NCI-H2227 treated with DMSO at 0.1 percent for 48 hours (cell line): ENCODE data around the gene TNC.

Experiments used
- DNase-seq: peaks from one replicate; lab custom pipeline; 2025; lab: John Stamatoyannopoulos, UW

The TNC gene

DNA sequence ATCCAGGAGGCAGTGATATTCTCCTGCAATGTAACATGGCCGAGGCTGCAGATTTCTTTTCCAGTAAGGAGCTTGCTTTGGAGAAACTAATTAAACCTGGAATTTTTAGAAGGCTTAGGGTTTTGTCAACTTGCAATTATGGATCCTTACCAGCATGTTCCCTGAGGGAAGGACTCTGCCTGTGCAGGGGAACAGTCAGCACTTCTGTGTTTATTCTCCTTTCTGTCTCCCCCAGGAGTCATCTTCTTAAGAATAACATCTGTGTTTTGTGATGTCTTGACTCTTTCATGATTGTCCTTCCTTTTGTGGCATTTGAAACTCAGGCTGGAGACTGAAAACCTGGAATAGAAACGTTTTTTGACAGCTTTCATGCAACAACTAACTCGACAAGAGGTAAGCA, 107.1 kb downstream of the TNC start:
- no peak for DNase-seq

DNA sequence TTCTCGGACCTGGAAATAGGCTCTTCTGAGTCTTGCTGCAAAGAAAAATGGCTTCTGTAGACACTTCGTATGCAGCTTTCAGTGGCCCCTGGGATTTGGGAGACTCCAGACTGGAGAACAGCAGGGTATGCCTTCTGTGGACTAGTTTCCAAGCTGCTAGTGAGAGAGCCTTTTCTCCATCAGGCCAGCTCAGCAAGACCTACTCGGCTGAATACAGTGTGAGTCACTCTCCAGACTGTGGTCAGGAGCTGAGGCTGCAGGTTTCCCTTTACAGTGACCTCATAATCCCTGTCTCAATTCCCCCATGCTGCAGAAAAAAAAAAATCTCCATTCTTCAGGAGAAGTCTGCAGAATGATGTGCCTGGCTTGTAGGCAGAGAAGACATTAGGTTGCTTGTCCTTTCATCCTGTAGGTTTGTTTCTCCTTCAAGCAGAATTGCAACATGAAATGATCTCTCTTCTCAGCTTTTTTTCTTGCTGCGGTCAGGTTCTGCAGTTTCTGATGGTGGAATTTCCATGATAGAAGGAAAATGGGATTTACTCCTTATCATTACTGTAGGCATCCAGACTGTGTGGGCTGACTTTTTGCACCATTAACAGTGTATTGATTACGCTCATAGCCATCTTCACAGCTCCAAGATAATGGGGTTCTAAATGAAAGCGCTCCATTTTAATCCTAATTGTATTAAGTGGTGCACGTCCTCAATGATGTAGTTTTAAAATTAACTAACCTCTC, 109.3 kb downstream of the TNC start:
- no peak for DNase-seq

DNA sequence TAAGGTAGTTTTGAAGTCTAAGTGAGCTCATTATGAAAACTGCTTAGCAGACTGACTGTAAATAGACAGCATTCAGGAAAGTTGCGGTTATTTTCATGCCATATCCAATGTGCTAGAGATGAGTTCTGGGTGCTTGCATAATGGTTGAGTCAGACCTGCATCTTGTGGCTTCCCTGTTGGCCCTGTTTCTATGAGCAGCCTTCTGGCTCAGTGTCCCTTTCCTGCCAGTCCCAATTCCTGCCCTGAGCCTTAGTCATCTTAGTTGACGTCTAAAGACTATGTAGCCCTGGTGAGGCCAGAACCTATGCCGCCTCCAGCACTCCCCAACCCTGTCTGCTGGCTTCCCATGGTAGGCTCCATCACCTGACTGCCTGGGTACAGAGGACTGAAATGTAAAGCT, 111.3 kb downstream of the TNC start:
- no peak for DNase-seq

- DNase-seq, result no peak
These were observed 112.6 kb downstream of the TNC start for GRCh38 chr9:115005322-115005721.

DNA sequence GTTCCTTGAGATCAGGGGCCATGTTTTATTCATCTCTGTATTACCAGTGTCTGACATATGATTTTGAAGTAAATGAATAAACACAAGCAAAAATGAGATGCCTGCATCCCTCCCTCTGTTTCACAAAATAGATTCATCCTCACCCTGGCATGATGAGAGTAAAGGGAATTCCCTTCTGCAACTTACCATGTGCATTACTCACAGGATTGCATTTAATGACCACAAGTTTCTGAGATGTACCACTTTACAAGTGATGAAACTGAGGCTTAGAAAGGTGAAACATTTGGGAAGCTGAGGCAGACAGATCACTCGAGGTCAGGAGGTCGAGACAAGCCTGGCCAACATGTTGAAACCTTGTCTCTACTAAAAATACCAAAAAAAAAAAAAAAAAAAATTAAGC, 113.4 kb downstream of the TNC start:
- no peak for DNase-seq

DNA sequence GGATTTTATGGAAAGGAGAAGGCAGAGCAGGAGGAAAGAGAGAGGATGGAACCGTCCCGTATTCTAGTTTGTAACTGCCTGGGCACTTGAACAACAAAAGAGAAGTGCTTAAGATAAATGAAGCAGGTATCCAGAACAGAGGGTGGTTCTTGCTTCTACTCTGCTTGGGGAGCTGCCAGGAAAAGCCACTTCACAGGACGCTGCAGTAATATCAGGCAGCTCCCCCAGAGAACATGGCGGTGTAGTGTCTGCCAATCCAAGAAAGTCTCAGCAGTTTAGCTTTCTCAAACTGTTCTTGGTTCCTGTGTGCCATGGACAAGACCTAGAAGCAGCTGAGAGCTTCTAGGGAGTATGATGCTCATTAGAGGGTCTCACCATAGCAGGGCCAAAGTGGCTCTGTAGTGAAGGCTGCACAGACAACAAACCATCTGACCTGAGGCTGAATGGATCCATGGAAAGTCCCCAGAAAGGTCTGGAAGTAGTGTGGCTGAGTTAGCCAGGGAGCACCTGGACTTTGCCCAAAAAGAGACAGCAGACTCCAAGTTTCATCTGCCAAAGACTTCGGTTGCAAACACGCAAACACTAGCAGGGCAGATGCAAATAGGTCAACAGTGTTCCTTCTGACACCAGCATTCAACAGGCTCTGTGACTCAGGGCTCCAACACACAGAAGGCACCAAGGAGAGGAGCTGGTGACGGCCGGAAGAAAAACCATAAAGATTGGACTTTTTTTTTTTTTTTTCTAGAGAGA, 115.4 kb downstream of the TNC start:
- no peak for DNase-seq

DNA sequence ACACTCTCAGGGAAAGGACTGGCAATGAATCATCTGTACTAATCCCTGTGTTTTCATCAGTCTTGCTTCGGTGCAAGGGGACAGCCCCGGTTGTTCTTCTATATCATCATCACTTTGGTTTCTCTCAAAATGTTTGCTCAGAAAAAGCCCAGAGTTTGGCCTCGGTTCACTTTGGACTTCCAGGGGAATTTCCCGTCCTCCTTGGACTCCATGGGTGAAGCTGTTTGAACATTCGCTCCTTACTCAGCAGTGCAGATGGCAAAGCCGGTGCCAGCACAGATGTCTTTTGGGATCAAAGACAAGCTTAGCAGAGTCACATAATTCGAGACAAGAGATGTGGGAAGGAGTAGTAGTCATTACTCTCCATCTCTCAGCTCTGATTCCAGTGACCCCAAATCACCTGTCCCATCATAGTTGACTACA, 117.7 kb downstream of the TNC start:
- no peak for DNase-seq

- DNase-seq, result no peak
These were observed 119.6 kb downstream of the TNC start for GRCh38 chr9:114998326-114998725.

DNA sequence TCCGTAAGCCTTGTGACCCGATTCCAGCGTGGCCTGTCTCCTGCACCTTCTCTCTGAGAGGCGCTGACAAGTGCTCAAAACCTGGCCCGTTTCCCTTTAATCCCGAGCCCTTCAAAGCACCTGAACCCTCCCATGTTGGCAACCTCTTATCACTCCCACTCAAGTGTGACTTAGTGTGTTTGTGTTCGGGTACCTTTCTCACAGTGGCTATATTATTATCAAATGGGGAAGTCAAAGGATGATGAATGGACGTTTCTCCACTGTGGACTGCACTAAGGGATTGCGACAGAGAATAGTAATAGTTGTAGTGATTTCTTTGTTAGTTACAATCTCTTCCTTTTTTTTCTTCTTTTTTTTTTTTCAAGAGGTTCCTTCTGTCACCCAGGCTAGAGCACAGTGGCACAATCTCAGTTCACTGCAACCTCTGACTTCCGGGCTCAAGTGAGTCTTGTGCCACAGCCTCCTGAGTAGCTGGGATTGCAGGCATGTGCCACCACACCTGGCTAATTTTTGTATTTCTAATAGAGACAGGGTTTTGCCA, 122.2 kb downstream of the TNC start:
- no peak for DNase-seq

- no peak for DNase-seq
These were observed 123.2 kb downstream of the TNC start for GRCh38 chr9:114994768-114995167.

DNA sequence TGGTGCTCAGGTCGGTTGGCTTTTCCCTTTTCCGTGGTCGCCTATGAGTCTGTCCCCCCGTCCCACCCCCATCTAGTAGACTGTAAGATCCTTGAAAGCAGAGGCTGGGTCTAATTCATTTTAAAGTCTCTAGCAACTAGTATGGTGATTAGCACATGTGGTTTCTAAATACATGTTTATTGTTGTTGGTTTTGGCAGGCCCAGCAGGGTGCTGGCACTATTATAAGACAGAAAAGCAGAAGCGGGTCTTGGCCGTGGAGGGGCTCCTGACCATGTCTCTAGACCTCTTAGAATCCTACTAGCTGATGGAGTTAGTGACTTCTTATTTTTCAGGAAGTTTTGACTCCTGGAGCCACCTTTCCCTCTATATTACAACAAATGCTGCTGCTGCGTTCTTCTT, 126.1 kb downstream of the TNC start:
- no peak for DNase-seq

GRCh38 chr9:114990901-114991300, 127.1 kb downstream of the TNC start:
- DNase-seq, result no peak

DNA sequence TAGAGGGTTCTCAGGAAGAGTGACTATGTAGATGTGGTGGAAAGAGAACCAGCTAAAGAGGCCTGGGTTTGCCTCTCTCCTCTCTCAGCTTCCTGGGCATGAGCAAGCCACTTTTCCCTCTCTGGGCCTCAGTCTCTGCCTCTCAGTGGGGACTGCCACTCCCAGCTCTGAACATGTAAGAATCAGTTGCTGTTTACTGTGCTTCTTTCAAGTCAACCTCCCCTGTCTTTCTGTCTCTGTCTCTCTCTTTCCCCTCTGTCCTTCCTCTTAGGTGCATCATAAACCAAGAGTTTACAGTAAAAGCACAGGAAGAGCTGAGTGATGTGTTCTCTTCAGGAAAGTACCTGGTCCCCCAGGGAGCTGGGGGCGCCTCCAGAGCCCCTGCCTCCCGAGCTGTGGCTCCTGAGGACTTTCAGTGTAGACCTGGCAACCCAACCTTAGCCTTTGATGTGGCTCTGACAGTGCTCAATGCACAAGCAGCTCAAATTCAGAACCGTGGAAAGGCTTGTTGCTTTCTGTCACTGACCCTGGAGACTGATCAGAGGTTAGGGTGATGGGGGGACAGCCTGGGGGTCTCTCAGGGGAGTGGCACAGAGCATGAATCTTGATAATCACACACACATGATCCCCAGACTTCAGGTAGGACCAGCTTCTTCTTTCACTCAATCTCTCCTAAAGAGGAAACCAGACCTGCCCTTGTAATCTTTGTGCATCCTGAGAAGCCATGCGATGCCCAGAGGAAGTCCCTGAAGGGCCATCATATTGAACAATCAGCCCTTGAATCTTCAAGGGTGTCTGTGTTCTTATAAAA, 128.2 kb downstream of the TNC start:
- no peak for DNase-seq

DNA sequence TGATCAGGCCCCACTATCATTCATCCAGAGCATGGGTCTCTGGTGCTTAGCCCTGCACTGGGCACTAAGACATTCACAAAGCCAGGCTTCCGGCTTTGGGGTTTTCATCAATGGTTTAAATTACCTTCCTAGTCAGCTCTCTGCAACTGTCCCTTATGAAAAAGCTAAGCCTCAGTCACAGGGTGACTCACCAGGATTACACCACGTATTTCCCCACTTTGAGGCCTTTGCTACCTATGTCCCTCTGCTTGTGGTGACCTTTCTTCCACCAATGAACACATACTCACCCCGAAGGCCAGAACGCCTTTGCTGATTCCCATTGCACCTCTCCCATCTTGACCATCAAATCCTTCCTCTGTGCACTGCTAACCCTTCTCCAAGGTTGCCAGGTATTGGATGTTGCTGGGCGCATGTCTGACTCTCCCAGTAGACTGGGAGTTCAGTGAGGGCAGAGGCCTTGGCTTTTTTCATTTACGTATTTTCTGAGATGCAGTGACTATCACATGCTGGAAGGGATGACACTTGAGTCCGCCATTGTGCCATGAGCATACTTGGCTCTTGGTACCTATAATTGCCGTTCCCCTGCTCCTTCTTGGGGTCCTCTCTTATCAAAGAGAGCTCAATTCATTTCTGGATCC, 128.9 kb downstream of the TNC start:
- DNase-seq, result no peak

- no peak for DNase-seq
These were observed 130.8 kb downstream of the TNC start for GRCh38 chr9:114987116-114987515.

DNA sequence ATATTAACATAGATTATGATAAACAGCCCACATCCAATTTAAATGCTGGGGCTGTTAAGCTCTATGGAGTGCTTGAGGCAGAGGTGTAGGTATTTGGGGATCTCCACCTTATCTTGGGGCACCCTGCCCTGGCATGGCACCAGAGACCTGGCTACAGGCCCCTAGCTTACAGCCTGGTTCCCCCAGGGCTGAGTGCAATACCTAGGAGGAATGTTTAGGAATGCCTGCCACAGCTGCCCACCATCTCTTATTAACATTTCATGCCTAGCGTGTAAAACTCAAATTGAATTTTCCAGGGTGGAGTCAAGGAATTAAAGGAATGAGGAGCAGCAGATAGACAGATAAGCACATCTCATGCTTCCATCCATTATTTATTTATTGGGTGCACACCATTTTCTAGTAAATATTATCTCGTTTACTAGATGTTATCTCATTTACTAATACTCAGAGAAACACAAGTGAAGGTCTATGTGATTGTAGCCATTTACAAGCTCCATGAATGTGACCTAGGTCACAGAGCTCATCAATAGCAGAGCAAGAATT, 131.9 kb downstream of the TNC start:
- no peak for DNase-seq

DNA sequence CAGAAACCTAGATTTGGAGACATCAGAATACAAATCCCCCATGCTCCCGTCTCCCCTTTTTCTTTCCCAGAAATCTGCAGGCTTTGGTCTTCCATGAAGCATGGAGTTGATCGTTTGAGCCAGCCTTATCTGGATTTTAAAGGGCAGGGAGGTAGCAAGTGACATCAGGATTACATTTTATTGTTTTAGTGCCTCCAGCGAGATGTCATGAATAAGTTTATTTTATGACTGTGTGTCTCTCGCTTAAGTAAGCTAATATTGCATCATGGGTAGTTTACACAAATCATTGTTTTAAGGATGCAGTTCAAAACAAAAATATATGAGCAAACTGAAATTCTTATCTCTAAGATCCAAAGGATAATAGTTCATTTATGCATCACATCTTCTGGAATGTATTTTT, 136.9 kb downstream of the TNC start:
- DNase-seq, result no peak

GRCh38 chr9:114973216-114973615, 144.7 kb downstream of the TNC start:
- no peak for DNase-seq

- no peak for DNase-seq
These were observed 145.3 kb downstream of the TNC start for GRCh38 chr9:114972510-114973136.
